PFSK-1 (cell line): ENCODE data around the gene PRC1.

Experiments used
- FOXP2 ChIP-seq: optimal IDR thresholded peaks from 2 replicates; pipeline ENCODE3; 2011; ENCODE audit warnings: borderline replicate concordance, control low read depth, inconsistent platforms; ENCODE audit not compliant: insufficient read depth; ENCODE audit errors: extremely low read length, extremely low read depth
- POLR2AphosphoS5 ChIP-seq: IDR thresholded peaks from 2 replicates; pipeline ENCODE4 v1.6.1; 2012; ENCODE audit warnings: low read depth, mild to moderate bottlenecking, control low read depth, low read length, moderate library complexity
- REST ChIP-seq, 2 experiments: IDR thresholded peaks; 2 replicates each; pipeline versions ENCODE4 v1.6.1 to v1.8.0; 2011 to 2012; ENCODE audit warnings: low read depth in 2 of 2, low read length in 2 of 2, control low read depth in 1 of 2, inconsistent platforms in 1 of 2, mild to moderate bottlenecking in 1 of 2, moderate library complexity in 1 of 2; ENCODE audit not compliant: insufficient read depth in 1 of 2
- SIN3A ChIP-seq: IDR thresholded peaks from 2 replicates; pipeline ENCODE4 v1.6.1; 2012; ENCODE audit warnings: mild to moderate bottlenecking, low read length, moderate library complexity, borderline replicate concordance; ENCODE audit not compliant: insufficient read depth
- TAF1 ChIP-seq: IDR thresholded peaks from 2 replicates; pipeline ENCODE4 v1.6.1; 2012; ENCODE audit warnings: low read length, control low read depth, borderline replicate concordance; ENCODE audit not compliant: insufficient read depth

The PRC1 gene

GRCh38 chr15:91007266-91007665 is 12.9 kb upstream of the PRC1 start:
- TF ChIP-seq FOXP2 (no peak), SIN3A (no peak), REST (IDR thresholded peaks at IDR 0.05; ENCODE audit: insufficient read depth in 1 of 2, low read depth in 2 of 2, low read length in 2 of 2) (no peak), TAF1 (no peak), POLR2AphosphoS5 (no peak)

GRCh38 chr15:91001209-91001608 is 6.9 kb upstream of the PRC1 start:
- TF ChIP-seq SIN3A (no peak), TAF1 (no peak), REST (IDR thresholded peaks at IDR 0.05; ENCODE audit: insufficient read depth in 1 of 2, low read depth in 2 of 2, low read length in 2 of 2) (no peak), POLR2AphosphoS5 (no peak), FOXP2 (no peak)

- TF ChIP-seq REST (IDR thresholded peaks at IDR 0.05; ENCODE audit: insufficient read depth in 1 of 2, low read depth in 2 of 2, low read length in 2 of 2) (no peak), TAF1 (no peak), FOXP2 (no peak), SIN3A (no peak), POLR2AphosphoS5 (no peak)
These were observed 4.4 kb upstream of the PRC1 start for GRCh38 chr15:90998737-90999136.

GRCh38 chr15:90994059-90994416 is 297 bp downstream of the PRC1 start:
- no peak for TF ChIP-seq REST (IDR thresholded peaks at IDR 0.05; ENCODE audit: insufficient read depth in 1 of 2, low read depth in 2 of 2, low read length in 2 of 2)
- TF ChIP-seq POLR2AphosphoS5, result no peak
- no peak for TF ChIP-seq TAF1
- TF ChIP-seq SIN3A, result no peak
- TF ChIP-seq FOXP2, result no peak

GRCh38 chr15:90991587-90992285 is 2.6 kb downstream of the PRC1 start:
- TF ChIP-seq FOXP2 (no peak), REST (IDR thresholded peaks at IDR 0.05; ENCODE audit: insufficient read depth in 1 of 2, low read depth in 2 of 2, low read length in 2 of 2) (no peak), TAF1 (no peak), SIN3A (no peak), POLR2AphosphoS5 (no peak)
